Prostate gland (tissue), 2 donors: ENCODE measurements around the gene ZNF106.

Experiments
- POLR2A ChIP-seq: fragments of 450-650 bp; IDR thresholded peaks from one replicate; pipeline ENCODE4 v1.6.1; 2016; ENCODE audit warnings: antibody characterized with exemption, mild to moderate bottlenecking
- TF ChIP-seq, protein P1 (sequence below), 4 experiments: fragments of 200-600 bp in 2 of 4; fragments of 450-650 bp in 2 of 4; sonication (generic) in 2 of 4; IDR thresholded peaks; 1 replicate in 3 of 4; 2 replicates in 1 of 4; pipeline ENCODE4 v1.5.1; 2016 to 2019; ENCODE audit warnings: antibody characterized with exemption in 4 of 4, mild to moderate bottlenecking in 2 of 4, moderate library complexity in 2 of 4

- TF ChIP-seq, protein P1, sequence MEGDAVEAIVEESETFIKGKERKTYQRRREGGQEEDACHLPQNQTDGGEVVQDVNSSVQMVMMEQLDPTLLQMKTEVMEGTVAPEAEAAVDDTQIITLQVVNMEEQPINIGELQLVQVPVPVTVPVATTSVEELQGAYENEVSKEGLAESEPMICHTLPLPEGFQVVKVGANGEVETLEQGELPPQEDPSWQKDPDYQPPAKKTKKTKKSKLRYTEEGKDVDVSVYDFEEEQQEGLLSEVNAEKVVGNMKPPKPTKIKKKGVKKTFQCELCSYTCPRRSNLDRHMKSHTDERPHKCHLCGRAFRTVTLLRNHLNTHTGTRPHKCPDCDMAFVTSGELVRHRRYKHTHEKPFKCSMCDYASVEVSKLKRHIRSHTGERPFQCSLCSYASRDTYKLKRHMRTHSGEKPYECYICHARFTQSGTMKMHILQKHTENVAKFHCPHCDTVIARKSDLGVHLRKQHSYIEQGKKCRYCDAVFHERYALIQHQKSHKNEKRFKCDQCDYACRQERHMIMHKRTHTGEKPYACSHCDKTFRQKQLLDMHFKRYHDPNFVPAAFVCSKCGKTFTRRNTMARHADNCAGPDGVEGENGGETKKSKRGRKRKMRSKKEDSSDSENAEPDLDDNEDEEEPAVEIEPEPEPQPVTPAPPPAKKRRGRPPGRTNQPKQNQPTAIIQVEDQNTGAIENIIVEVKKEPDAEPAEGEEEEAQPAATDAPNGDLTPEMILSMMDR (IDR thresholded peaks at IDR 0.05), result no peak
- no peak for TF ChIP-seq POLR2A
These were observed 63.3 kb downstream of the ZNF106 start for GRCh38 chr15:42427429-42428223.
